22Rv1 (cell line): Measurements from ENCODE around the gene GRAMD4.

Experiments used
- H3K27ac ChIP-seq: fragments of 450-650 bp; 2 replicates; pipeline ENCODE4 v1.5.1; 2017
- CTCF ChIP-seq: fragments of 450-650 bp; IDR thresholded peaks from 2 replicates; pipeline ENCODE4 v1.5.1; 2017; ENCODE audit warnings: mild to moderate bottlenecking
- ZFX ChIP-seq: fragments of 450-650 bp; IDR thresholded peaks from 2 replicates; pipeline ENCODE4 v1.6.1; 2017; ENCODE audit warnings: antibody characterized with exemption, borderline replicate concordance

GRAMD4 gene

GRCh38 chr22:46588279-46589140 lies 31.7 kb upstream of the GRAMD4 start:
- H3K27ac ChIP-seq = no peak overlapping the region
- TF ChIP-seq ZFX = no peak
- TF ChIP-seq CTCF = no peak

- H3K27ac ChIP-seq = no peak overlapping the region
- TF ChIP-seq CTCF (no peak), ZFX (no peak)
Observed at GRCh38 chr22:46589141-46589748, 30.9 kb upstream of the GRAMD4 start.

- TF ChIP-seq CTCF = no peak
- no peak for TF ChIP-seq ZFX
- H3K27ac ChIP-seq = no peak overlapping the region
Observed at GRCh38 chr22:46589871-46590271, 30.3 kb upstream of the GRAMD4 start.

GRCh38 chr22:46590334-46590733 lies 29.9 kb upstream of the GRAMD4 start:
- no peak overlapping the region for H3K27ac ChIP-seq
- TF ChIP-seq ZFX (no peak), CTCF (no peak)

GRCh38 chr22:46591930-46592329 lies 28.3 kb upstream of the GRAMD4 start:
- TF ChIP-seq ZFX (no peak), CTCF (no peak)
- H3K27ac ChIP-seq = no peak overlapping the region

GRCh38 chr22:46592390-46592872 lies 27.8 kb upstream of the GRAMD4 start:
- TF ChIP-seq ZFX (no peak), CTCF (no peak)
- H3K27ac ChIP-seq = no peak overlapping the region

GRCh38 chr22:46593211-46593681 lies 26.9 kb upstream of the GRAMD4 start:
- no peak overlapping the region for H3K27ac ChIP-seq
- TF ChIP-seq ZFX = no peak
- TF ChIP-seq CTCF = no peak
